H1 (cell line): ENCODE results near the gene TMEM14C. TPM values are rescaled to one million over a fixed set of nuclear protein-coding genes. Genes with fewer than 3 reads are reported as not detected.

Experiments used
- CTCF ChIA-PET: fragments of 300-600 bp; sonication (Branson Sonifier 250); formaldehyde crosslinking; loops from one replicate; lab custom pipeline; 2021; ENCODE audit not compliant: partially characterized antibody; lab: Charles Lee
- POLR2A ChIA-PET: fragments of 300-600 bp; sonication (Branson Sonifier 250); formaldehyde crosslinking; loops from one replicate; lab custom pipeline; 2021; ENCODE audit warnings: inconsistent platforms; ENCODE audit not compliant: partially characterized antibody; lab: Charles Lee
- DNase-seq, 2 experiments: peaks; one replicate each; pipeline versions ENCODE4 v3.0.0 to v3.0.0-alpha.2; 2010 to 2022; ENCODE audit warnings: low spot score in 2 of 2, low read depth in 1 of 2, mixed read lengths in 1 of 2
- FAIRE-seq: peaks from 2 replicates; lab custom pipeline; 2011; peaks lifted over from hg19 to GRCh38; lab: Jason Lieb, UNC
- H2AFZ ChIP-seq: 2 replicates; pipeline ENCODE4 v1.8.1; 2012; ENCODE audit warnings: low read length, inconsistent platforms
- H2AK5ac ChIP-seq: 2 replicates; pipeline ENCODE4 v1.6.1; 2013; ENCODE audit warnings: low read depth, low read length
- H2BK120ac ChIP-seq: replicated peaks from 2 replicates; pipeline ENCODE3; 2013; ENCODE audit warnings: low read depth, low read length, inconsistent platforms
- H2BK12ac ChIP-seq: 2 replicates; pipeline ENCODE4 v1.6.1; 2013; ENCODE audit warnings: low read depth, low read length
- H2BK15ac ChIP-seq: 2 replicates; pipeline ENCODE4 v1.6.1; 2013; ENCODE audit warnings: low read length
- H2BK20ac ChIP-seq: 2 replicates; pipeline ENCODE4 v1.6.1; 2013; ENCODE audit warnings: low read length
- H2BK5ac ChIP-seq: 2 replicates; pipeline ENCODE4 v1.6.1; 2013; ENCODE audit warnings: low read depth, low read length
- H3K14ac ChIP-seq: 2 replicates; pipeline ENCODE4 v1.6.1; 2013; ENCODE audit warnings: inconsistent platforms; ENCODE audit not compliant: insufficient read length
- H3K18ac ChIP-seq: 2 replicates; pipeline ENCODE4 v1.6.1; 2013; ENCODE audit warnings: low read length; ENCODE audit errors: extremely low read depth
- H3K23ac ChIP-seq: 2 replicates; pipeline ENCODE4 v1.6.1; 2013; ENCODE audit warnings: inconsistent platforms; ENCODE audit not compliant: insufficient read length
- H3K23me2 ChIP-seq: 2 replicates; pipeline ENCODE4 v1.6.1; 2013; ENCODE audit warnings: low read depth, low read length
- H3K27ac ChIP-seq: 2 replicates; pipeline ENCODE4 v1.6.1; 2011; ENCODE audit warnings: low read depth, low read length, inconsistent platforms
- H3K27me3 ChIP-seq, 4 experiments: replicated peaks in 1 of 4; 1 replicate in 1 of 4; 2 replicates in 3 of 4; pipeline versions ENCODE4 v1.6.1 to v1.8.1; 2011 to 2013; ENCODE audit warnings: low read length in 3 of 4, mild to moderate bottlenecking in 3 of 4, inconsistent platforms in 2 of 4, mixed read lengths in 2 of 4, moderate library complexity in 1 of 4; ENCODE audit not compliant: control insufficient read depth in 3 of 4, insufficient read depth in 3 of 4; ENCODE audit errors: extremely low read depth in 1 of 4
- H3K36me3 ChIP-seq, 4 experiments: 2 replicates each; pipeline versions ENCODE4 v1.6.1 to v1.8.1; 2011 to 2013; ENCODE audit warnings: mild to moderate bottlenecking in 4 of 4, low read length in 3 of 4, moderate library complexity in 2 of 4, control low read depth in 1 of 4, inconsistent platforms in 1 of 4; ENCODE audit not compliant: insufficient read depth in 4 of 4, control insufficient read depth in 2 of 4
- H3K4ac ChIP-seq: replicated peaks from 2 replicates; pipeline ENCODE3; 2013; ENCODE audit warnings: low read length, low read depth, mixed read lengths, inconsistent platforms; ENCODE audit not compliant: insufficient read length
- H3K4me1 ChIP-seq, 4 experiments: replicated peaks in 1 of 4; 1 replicate in 1 of 4; 2 replicates in 3 of 4; pipeline versions ENCODE4 v1.6.1 to v1.8.1; 2011 to 2013; ENCODE audit warnings: low read length in 3 of 4, inconsistent platforms in 2 of 4, mixed read lengths in 1 of 4; ENCODE audit not compliant: insufficient read depth in 4 of 4, control insufficient read depth in 3 of 4
- H3K4me2 ChIP-seq, 2 experiments: 2 replicates each; pipeline versions ENCODE4 v1.6.1 to v1.8.1; 2011 to 2013; ENCODE audit warnings: low read depth in 2 of 2, low read length in 2 of 2, control low read depth in 1 of 2, inconsistent platforms in 1 of 2, mild to moderate bottlenecking in 1 of 2; ENCODE audit not compliant: insufficient read depth in 1 of 2
- H3K4me3 ChIP-seq, 4 experiments: fragments of 200-600, 300-600 bp in 1 of 4; sonication (generic), shearing (Covaris generic), sonication (Bioruptor Twin) in 1 of 4; 2 replicates each; pipeline versions ENCODE4 v1.5.1 to v1.8.1; 2011 to 2016; ENCODE audit warnings: low read length in 4 of 4, low read depth in 3 of 4, control low read depth in 2 of 4, inconsistent platforms in 2 of 4, mild to moderate bottlenecking in 2 of 4, mixed read lengths in 1 of 4, moderate library complexity in 1 of 4; ENCODE audit not compliant: insufficient read depth in 2 of 4; ENCODE audit errors: extremely low read depth in 1 of 4
- H3K56ac ChIP-seq: replicated peaks from 2 replicates; pipeline ENCODE3; 2013; ENCODE audit warnings: low read depth, mild to moderate bottlenecking, mixed read lengths, low read length, inconsistent platforms; ENCODE audit not compliant: insufficient read length
- H3K79me1 ChIP-seq: 2 replicates; pipeline ENCODE4 v1.6.1; 2013; ENCODE audit warnings: low read depth, low read length, control low read depth
- H3K79me2 ChIP-seq, 2 experiments: 2 replicates each; pipeline versions ENCODE4 v1.6.1 to v1.8.1; 2012 to 2013; ENCODE audit warnings: low read length in 2 of 2, mild to moderate bottlenecking in 2 of 2, inconsistent platforms in 1 of 2; ENCODE audit not compliant: insufficient read depth in 2 of 2, control insufficient read depth in 1 of 2
- H3K9ac ChIP-seq, 4 experiments: replicated peaks in 1 of 4; 1 replicate in 1 of 4; 2 replicates in 3 of 4; pipeline versions ENCODE4 v1.6.1 to v1.8.1; 2011 to 2013; ENCODE audit warnings: low read depth in 3 of 4, low read length in 3 of 4, control low read depth in 2 of 4, mild to moderate bottlenecking in 2 of 4, moderate library complexity in 2 of 4, inconsistent platforms in 1 of 4; ENCODE audit errors: extremely low read depth in 1 of 4
- H3K9me3 ChIP-seq, 2 experiments: 2 replicates each; pipeline versions ENCODE4 v1.6.1 to v1.8.1; 2012 to 2013; ENCODE audit warnings: mild to moderate bottlenecking in 2 of 2, moderate library complexity in 2 of 2, control low read depth in 1 of 2, inconsistent platforms in 1 of 2, low read depth in 1 of 2, low read length in 1 of 2, mixed read lengths in 1 of 2; ENCODE audit not compliant: insufficient read depth in 2 of 2
- H4K20me1 ChIP-seq, 2 experiments: replicated peaks in 1 of 2; 2 replicates each; pipeline versions ENCODE3 to v1.8.1; 2011 to 2013; ENCODE audit warnings: inconsistent platforms in 2 of 2, low read length in 2 of 2, mild to moderate bottlenecking in 1 of 2; ENCODE audit not compliant: insufficient read depth in 2 of 2, control insufficient read depth in 1 of 2
- H4K5ac ChIP-seq: 2 replicates; pipeline ENCODE4 v1.6.1; 2013; ENCODE audit warnings: low read length, low read depth, mixed read lengths, inconsistent platforms; ENCODE audit not compliant: insufficient read length
- H4K8ac ChIP-seq: 2 replicates; pipeline ENCODE4 v1.8.0; 2013; ENCODE audit warnings: mild to moderate bottlenecking, moderate library complexity, low read length, inconsistent platforms; ENCODE audit not compliant: insufficient read depth; ENCODE audit errors: extremely low read depth
- H4K91ac ChIP-seq: replicated peaks from 2 replicates; pipeline ENCODE3; 2013; ENCODE audit warnings: low read length, mixed read lengths, inconsistent platforms; ENCODE audit not compliant: insufficient read length
- CBX8 ChIP-seq: fragments of 300-800, 300-1000 bp; sonication (generic); IDR thresholded peaks from 2 replicates; pipeline ENCODE4 v1.7.1; 2016; ENCODE audit warnings: low read depth, low read length, borderline replicate concordance
- CHD1 ChIP-seq: IDR thresholded peaks from 2 replicates; pipeline ENCODE4 v1.6.1; 2012; ENCODE audit warnings: low read depth, low read length, improper control_type of control experiment
- CREB1 ChIP-seq: IDR thresholded peaks from 2 replicates; pipeline ENCODE4 v1.6.1; 2012; ENCODE audit warnings: inconsistent platforms
- CTBP2 ChIP-seq: IDR thresholded peaks from 2 replicates; pipeline ENCODE4 v1.7.0; 2011; ENCODE audit warnings: borderline replicate concordance, mild to moderate bottlenecking, moderate library complexity, mixed read lengths, low read length; ENCODE audit not compliant: insufficient read depth, insufficient read length
- HDAC2 ChIP-seq, 2 experiments: fragments of 300-600 bp in 1 of 2; sonication (generic) in 1 of 2; IDR thresholded peaks; 2 replicates each; pipeline ENCODE4 v1.6.1; 2011 to 2012; ENCODE audit warnings: low read depth in 2 of 2, low read length in 2 of 2, mild to moderate bottlenecking in 2 of 2, moderate library complexity in 2 of 2, borderline replicate concordance in 1 of 2, inconsistent platforms in 1 of 2
- JUN ChIP-seq: IDR thresholded peaks from 2 replicates; pipeline ENCODE4 v1.6.1; 2011; ENCODE audit warnings: low read depth, mild to moderate bottlenecking, improper control_type of control experiment, low read length
- RNF2 ChIP-seq: fragments of 200-900, 300-1000 bp; sonication (generic); IDR thresholded peaks from 2 replicates; pipeline ENCODE4 v1.7.1; 2016; ENCODE audit warnings: borderline replicate concordance, low read depth, mild to moderate bottlenecking, antibody characterized with exemption, low read length; ENCODE audit not compliant: poor library complexity, severe bottlenecking; ENCODE audit errors: missing control alignments
- RXRA ChIP-seq: IDR thresholded peaks from 2 replicates; pipeline ENCODE4 v1.6.1; 2011; ENCODE audit warnings: low read depth, mild to moderate bottlenecking, low read length, moderate library complexity; ENCODE audit not compliant: insufficient read depth
- TBP ChIP-seq: IDR thresholded peaks from 2 replicates; pipeline ENCODE4 v1.6.1; 2011; ENCODE audit warnings: low read depth, low read length, improper control_type of control experiment
- polyA plus RNA-seq, 7 experiments: library from polyadenylated mRNA; depleted of rRNA in 3 of 7; stranded (reverse) in 5 of 7; unstranded in 2 of 7; fragments of >200 nt in 5 of 7; fragments of 200-250 nt in 2 of 7; gene quantifications; 1 replicate in 5 of 7; 2 replicates in 1 of 7; 4 replicates in 1 of 7; pipeline versions ENCODE4 v1.2.1 to v1.2.3, GENCODE V29; 2011 to 2013; ENCODE audit warnings: missing spikeins in 2 of 7, mixed read lengths in 2 of 7
- total RNA-seq: library from RNA; stranded (reverse); fragmentation: NEBNext Ultra II Directional; extraction: Animal tissue kit (Norgen Biotek cat#: 25700); gene quantifications from 2 replicates; pipeline ENCODE4 v1.2.1, GENCODE V29; 2021
- TF ChIP-seq, protein P1 (sequence below): IDR thresholded peaks from 2 replicates; pipeline ENCODE4 v1.6.1; 2011; ENCODE audit warnings: low read depth, mild to moderate bottlenecking, low read length; ENCODE audit not compliant: insufficient read depth
- TF ChIP-seq, protein P2 (sequence below): IDR thresholded peaks from 2 replicates; pipeline ENCODE4 v1.6.1; 2012; ENCODE audit warnings: low read length, inconsistent platforms

The TMEM14C gene
- total and polyA plus RNA-seq, 2 of the 8 experiments (the other 6 are each of a cell fraction or from before 2014, with no cell fraction given) = 116 to 157 TPM

DNA sequence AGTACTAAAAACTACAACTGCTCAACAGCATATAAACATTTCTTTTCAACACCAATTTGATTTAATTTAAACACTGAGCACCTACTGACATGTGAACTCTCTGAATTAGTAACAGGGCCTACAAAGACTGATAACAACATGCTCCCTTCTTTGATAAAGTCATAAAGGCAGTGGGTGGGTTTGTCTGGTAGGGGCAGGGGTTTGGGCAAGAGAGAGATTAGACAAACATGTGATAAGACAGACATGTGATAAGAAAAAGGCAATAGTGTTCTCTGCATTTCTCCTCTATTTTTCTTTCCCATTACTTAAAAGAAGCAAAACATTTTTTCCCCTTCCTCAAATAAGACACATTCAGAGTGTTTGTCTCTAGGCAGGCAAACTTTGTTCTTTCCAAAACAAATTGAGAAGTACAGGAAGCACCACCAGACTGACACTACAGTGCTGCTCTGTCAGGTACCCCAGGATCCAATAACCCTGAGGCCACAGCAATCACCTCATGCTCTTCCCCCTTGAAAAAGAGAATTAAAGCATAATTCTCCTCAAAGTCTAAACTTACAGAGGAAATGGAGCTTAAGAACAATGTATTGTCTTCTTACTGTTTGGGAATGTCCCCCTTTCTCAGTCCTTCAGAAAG lies 40.4 kb upstream of the TMEM14C start:
- Histone ChIP-seq H3K9ac (no peak overlapping the region), H2BK12ac (no peak overlapping the region), H3K4me2 (no peak overlapping the region), H3K56ac (no peak overlapping the region), H3K14ac (no peak overlapping the region), H3K36me3 (no peaks in the 10 kb centered on the region), H4K20me1 (no peaks in the 10 kb centered on the region), H3K23ac (no peak overlapping the region), H3K27ac (no peak overlapping the region), H2BK120ac (no peak overlapping the region), H3K79me1 (no peaks in the 10 kb centered on the region), H2AK5ac (no peak overlapping the region), H3K4me1 (peaks cover 0 to 4% (median 0%) of the 10 kb centered on the region in 4 experiments; a peak in 1 of 7 replicates), H3K9me3 (no peaks in the 10 kb centered on the region), H2BK20ac (no peak overlapping the region), H4K91ac (no peak overlapping the region), H2AFZ (no peak overlapping the region), H2BK15ac (no peak overlapping the region), H3K23me2 (no peaks in the 10 kb centered on the region), H3K4ac (no peak overlapping the region), H3K18ac (no peak overlapping the region), H3K79me2 (no peaks in the 10 kb centered on the region), H3K4me3 (no peak overlapping the region), H2BK5ac (no peak overlapping the region), H4K5ac (no peak overlapping the region), H4K8ac (no peak overlapping the region), H3K27me3 (no peaks in the 10 kb centered on the region)
- DNase-seq (no peak), FAIRE-seq (no peak)
- CTCF ChIA-PET = interaction anchor here (1.1 to 2.2 kb wide), 2 partner anchors 77 to 172 kb away, joined by 3 to 6 read pairs; no protein-coding TSS in a partner anchor
- POLR2A ChIA-PET = interaction anchor here (0.6 to 1.2 kb wide), 2 partner anchors 11 to 22 kb away, joined by 3 to 4 read pairs; no protein-coding TSS in a partner anchor
- TF ChIP-seq, protein P1, sequence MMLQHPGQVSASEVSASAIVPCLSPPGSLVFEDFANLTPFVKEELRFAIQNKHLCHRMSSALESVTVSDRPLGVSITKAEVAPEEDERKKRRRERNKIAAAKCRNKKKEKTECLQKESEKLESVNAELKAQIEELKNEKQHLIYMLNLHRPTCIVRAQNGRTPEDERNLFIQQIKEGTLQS = no peak
- no peak for TF ChIP-seq JUN
- no peak for TF ChIP-seq CTBP2
- TF ChIP-seq RXRA = no peak
- no peak for TF ChIP-seq RNF2
- no peak for TF ChIP-seq CHD1
- no peak for TF ChIP-seq CREB1
- TF ChIP-seq HDAC2 (IDR thresholded peaks at IDR 0.05; ENCODE audit: borderline replicate concordance in 1 of 2, low read depth in 2 of 2, low read length in 2 of 2) = no peak
- no peak for TF ChIP-seq CBX8
- TF ChIP-seq, protein P2, sequence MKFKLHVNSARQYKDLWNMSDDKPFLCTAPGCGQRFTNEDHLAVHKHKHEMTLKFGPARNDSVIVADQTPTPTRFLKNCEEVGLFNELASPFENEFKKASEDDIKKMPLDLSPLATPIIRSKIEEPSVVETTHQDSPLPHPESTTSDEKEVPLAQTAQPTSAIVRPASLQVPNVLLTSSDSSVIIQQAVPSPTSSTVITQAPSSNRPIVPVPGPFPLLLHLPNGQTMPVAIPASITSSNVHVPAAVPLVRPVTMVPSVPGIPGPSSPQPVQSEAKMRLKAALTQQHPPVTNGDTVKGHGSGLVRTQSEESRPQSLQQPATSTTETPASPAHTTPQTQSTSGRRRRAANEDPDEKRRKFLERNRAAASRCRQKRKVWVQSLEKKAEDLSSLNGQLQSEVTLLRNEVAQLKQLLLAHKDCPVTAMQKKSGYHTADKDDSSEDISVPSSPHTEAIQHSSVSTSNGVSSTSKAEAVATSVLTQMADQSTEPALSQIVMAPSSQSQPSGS = no peak
- TF ChIP-seq TBP = no peak
